ENCODE data around the gene CELA3A.

Gene CELA3A

DNA sequence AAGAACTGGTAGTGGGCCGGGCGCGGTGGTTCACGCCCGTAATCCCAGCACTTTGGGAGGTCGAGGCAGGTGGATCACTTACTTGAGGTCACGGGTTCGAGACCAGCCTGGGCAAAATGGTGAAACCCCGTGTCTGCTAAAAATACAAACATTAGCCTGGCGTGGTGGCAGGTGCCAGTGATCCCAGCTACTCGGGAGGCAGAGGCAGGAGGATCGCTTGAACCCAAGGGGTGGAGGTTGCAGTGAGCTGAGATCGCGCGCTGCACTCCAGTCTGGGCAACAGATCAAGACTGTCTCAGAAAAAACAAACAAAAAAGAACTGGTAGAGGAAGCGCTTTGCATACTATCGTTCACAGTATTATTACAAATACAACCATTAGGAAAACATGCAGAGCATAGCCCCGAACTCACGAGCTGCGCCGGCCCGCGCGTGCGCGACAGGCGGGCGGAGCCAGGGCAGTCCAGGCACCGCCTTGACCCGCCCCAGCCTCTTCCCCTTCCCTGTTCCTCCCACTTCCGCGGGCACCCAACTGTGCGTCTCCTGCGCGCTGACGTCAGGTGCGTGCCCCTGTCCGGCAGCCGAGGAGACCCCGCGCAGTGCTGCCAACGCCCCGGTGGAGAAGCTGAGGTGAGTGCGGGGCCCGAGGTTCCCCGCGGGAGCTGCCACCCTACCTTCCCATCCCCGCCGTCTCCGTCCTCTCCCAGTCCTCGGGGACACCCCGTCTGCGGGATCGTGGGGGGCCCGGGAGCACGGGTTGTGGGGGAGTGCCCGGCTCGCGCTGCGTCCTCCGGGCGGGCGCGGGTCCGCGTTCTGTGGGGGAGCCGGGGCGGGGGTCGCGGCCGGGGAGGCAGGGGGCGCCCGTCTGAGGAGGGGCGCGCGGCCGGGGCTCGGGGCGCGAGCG is 50.9 kb downstream of the CELA3A start, which contains the start of gene CDC42:
CDC42 (plus strand) TSS at position 595 of the 902 bp plus-strand sequence. CDS start 25,770 bp downstream, outside the sequence.
- peak; percentile 98 for DNase-seq

DNA sequence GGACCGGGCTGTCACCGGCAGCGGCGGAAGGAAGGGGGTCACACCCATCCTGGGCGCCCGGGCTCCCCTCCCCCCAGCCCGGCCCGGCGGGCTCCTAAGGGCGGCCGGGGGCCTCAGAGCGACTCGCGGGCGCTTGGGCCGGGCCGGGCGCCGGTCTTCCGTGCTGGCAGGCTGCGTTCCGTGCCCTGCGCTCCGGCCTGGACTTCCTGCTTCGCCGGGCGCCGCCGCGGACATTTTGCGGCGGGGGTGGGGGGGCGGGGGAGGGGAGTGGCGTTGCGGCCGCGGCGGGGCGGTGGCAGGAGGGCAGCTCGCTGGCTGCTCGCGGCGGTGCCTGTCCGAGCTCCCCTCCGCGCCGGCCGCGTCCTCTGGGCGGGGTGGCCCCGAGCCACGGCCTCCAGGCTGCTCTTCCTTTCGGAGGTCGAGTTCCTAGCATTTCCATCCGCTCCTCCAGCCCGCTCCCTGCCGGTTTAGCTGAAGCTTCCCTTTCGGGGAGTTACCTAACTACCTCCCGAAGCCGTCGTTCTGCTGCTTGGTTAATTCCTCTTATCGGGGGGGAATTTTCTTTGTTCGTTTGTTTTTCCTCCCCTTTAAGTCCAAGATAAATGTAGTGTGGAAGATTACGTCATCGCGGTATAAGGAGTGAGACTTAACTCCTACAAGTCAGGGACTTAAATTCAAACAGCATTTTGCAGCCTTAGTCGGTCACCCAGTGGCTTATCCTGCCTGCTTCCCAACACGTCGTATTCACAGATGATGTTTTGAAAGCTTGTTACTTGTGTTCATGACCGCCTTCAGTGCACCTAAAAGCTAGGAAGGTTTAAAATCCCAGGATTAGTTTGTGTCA is 51.8 kb downstream of the CELA3A start:
- DNase-seq = peak; percentile 62

DNA sequence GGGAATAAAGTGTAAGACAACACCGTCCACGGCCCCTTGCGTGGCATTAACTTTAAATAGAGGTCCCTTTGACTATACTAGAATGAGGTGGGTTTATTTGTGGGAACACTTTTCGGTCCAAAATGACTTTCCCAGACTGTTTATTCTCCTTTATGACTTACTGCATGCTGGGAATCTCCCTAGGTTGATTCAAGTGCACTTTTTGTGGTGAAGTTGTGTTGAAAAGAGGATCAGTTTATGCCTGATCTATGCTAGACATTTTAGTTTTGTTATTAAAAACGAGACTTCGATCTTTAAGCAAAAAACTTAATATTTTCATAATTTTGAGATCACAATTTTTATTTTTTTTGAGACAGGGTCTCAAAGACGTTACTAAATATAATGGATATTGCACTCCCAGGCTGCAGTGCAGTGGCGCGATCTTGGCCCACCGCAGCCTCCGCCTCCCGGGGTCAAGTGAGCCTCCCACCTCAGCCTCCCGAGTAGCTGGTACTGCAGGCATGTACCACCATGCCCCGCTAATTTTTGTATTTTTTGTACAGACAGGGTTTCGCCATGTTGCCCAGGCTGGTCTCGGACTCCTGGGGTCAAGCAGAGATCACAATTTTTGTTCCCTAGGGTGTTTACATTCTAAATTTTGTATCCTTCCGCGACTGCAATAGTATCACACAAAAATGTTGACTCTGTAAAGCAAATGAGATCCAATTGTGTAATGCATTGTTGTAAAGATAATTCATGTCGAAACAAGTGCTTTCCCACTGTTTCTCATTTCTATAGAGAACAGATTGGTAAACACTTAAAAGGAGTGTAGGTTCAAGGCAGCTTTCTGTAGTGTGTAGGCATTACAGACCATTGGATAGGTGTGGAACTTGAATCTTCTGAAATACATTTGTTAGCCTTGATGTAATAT is 52.7 kb downstream of the CELA3A start:
- no peak for DNase-seq

DNA sequence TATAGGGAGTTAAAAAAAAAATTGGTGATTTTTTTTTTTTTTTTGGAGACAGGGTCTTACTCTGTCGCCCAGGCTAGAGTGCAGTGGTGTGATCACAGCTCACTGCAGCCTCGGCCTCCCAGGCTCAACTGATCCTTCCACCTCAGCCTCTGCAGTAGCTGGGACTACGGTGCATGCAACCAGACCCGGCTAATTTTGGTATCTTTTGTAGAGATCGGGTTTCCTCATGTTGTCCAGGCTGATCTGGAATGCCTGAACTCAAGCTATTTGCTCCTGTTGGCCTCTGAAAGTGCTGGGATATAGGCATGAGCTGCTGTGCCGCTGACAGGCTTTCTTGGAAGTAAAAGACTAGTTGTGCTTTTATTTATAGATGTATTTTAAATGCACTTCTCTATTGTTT is 54.0 kb downstream of the CELA3A start:
- DNase-seq = no peak

DNA sequence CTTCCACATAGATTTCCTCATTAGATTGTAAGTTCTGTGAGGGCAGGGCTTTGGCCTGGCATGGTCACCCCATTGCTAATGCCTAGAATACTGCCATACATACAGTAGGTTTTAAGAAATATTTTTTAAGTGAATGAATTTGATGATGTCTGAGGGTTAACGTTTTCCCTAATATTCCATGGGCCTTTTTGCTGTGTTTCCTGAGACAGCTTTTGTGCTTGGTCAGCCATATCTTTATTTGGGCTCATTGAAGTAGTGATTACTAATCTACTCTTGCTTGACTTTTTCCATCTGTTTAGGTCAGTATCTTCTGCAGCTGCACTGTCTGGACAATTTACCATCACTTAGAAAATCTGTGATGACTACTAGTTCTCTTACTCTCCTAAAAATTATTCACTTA is 54.6 kb downstream of the CELA3A start:
- DNase-seq = no peak

DNA sequence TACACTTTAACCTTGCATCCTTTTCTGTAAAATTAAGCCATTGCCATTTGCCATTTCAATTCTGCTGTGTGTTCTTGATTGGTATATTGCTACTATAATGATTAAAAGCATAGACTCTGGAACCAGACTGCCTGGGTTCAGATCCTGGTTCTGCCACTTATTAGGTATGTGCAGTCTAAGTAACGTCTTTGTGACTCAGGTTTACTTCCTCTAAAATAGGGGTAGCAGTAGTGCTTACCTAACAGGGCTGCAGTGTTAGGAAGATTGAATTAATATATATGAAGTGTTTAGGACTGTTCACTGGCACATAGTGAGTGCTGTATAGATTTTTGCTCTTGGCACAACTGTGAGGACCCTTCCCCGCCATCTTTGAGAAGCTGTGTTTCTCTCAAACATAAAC is 55.5 kb downstream of the CELA3A start:
- DNase-seq = no peak

DNA sequence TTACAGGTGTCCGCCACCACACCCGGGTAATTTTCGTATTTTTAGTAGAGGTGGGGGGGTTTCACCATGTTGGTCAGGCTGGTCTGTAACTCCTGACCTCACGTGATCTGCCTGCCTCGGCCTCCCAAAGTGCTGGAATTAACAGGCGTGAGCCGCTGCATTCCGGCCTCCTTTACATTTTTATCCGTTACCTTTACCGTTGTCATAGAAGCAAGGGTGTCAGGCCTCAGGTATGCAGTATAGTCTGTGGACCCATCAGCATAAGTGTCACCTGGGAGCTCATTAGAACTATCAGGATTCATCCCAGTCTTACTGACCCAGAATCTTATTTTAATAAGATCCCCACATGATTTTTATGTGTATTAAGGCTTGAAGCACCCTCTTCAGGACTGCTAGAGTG is 56.4 kb downstream of the CELA3A start:
- no peak for DNase-seq
